ENCODE data around the gene NIM1K.
"Not testable (repeated sequence)": the region's sequence is repeated elsewhere in the genome, so short reads cannot be mapped to it uniquely, and the experiment has no call there.

NIM1K gene

DNA sequence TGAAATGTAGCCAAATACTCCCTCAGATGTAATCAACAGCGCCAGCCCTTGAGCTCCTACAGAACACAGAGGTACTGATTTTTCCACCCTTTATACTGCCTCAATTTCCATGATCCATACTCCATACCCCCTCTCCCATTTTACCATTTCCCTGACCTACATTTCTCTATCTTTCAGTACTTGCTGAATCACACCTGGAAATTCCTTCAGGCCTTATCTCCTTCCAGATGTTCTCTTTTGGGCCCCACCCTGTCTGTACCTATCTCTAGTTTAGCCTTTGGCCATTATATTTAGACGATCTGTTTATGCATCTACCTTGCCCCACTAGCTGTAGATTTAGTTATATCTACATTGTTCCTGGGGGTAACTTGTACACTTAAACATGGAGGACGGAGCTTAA is 5.5 kb downstream of the NIM1K start:
- Histone ChIP-seq H3K27ac (ENCODE audit: low read depth, low read length) (no peak overlapping the region), H3K79me1 (ENCODE audit: low read length) (no peaks in the 10 kb centered on the region), H2AK5ac (ENCODE audit: low read length) (no peak overlapping the region), H3K4ac (ENCODE audit: low read depth, low read length) (no peak overlapping the region), H3K4me2 (ENCODE audit: low read length) (no peak overlapping the region), H3K27me3 (ENCODE audit: insufficient read depth, low read length, poor library complexity) (no peaks in the 10 kb centered on the region), H3K79me2 (ENCODE audit: control insufficient read depth, insufficient read depth, low read length) (no peaks in the 10 kb centered on the region), H4K5ac (ENCODE audit: low read length) (no peak overlapping the region), H3K4me3 (ENCODE audit: low read length) (no peak overlapping the region), H2BK5ac (ENCODE audit: low read length) (no peak overlapping the region), H2BK15ac (replicated peaks; ENCODE audit: low read depth) (no peak overlapping the region), H3K9ac (ENCODE audit: low read length) (no peak overlapping the region), H2BK120ac (ENCODE audit: low read depth, low read length) (no peak overlapping the region), H3K36me3 (ENCODE audit: control insufficient read depth, insufficient read depth, low read length) (no peaks in the 10 kb centered on the region), H3K4me1 (ENCODE audit: control insufficient read depth, low read depth, low read length) (peaks cover under 1% of the 10 kb centered on the region), H3K23ac (ENCODE audit: low read length) (no peak overlapping the region), H3K18ac (ENCODE audit: low read length) (no peak overlapping the region), H3K56ac (ENCODE audit: low read length) (no peak overlapping the region), H4K8ac (ENCODE audit: low read depth, low read length) (no peak overlapping the region)
- no peak for DNase-seq
- WGBS (ENCODE audit: extremely low coverage, insufficient coverage, low lambda C conversion rate) = no CpG with 5 or more reads among the region's 3 CpGs

DNA sequence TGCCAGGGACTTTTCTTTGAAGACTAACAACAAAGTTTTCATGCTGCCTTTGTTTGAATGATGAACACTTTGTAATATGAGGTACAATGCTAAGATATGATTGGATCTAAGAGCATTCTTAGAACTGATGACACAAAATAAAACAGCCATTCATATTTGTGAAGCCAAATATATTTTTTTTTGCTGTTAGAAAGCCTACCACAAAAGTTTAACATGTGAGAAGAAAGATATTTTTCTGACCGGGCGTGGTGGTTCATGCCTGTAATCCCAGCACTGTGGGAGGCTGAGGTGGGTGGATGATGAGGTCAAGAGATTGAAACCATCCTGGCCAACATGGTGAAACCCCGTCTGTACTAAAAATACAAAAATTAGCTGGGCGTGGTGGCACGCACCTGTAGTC is 9.4 kb downstream of the NIM1K start:
- DNase-seq; H2BK120ac ChIP-seq (ENCODE audit: low read depth, low read length); H4K5ac ChIP-seq (ENCODE audit: low read length); H3K18ac ChIP-seq (ENCODE audit: low read length); H3K79me1 ChIP-seq (ENCODE audit: low read length); H3K4me3 ChIP-seq (ENCODE audit: low read length); H2BK15ac ChIP-seq (replicated peaks; ENCODE audit: low read depth); H3K36me3 ChIP-seq (ENCODE audit: control insufficient read depth, insufficient read depth, low read length); H3K79me2 ChIP-seq (ENCODE audit: control insufficient read depth, insufficient read depth, low read length); H3K4ac ChIP-seq (ENCODE audit: low read depth, low read length); H3K27ac ChIP-seq (ENCODE audit: low read depth, low read length); H3K27me3 ChIP-seq (ENCODE audit: insufficient read depth, low read length, poor library complexity); H3K4me2 ChIP-seq (ENCODE audit: low read length); H3K56ac ChIP-seq (ENCODE audit: low read length); H2AK5ac ChIP-seq (ENCODE audit: low read length); H3K4me1 ChIP-seq (ENCODE audit: control insufficient read depth, low read depth, low read length); H4K8ac ChIP-seq (ENCODE audit: low read depth, low read length); H3K9ac ChIP-seq (ENCODE audit: low read length); H3K23ac ChIP-seq (ENCODE audit: low read length); H2BK5ac ChIP-seq (ENCODE audit: low read length): not testable (repeated sequence)
- WGBS (ENCODE audit: extremely low coverage, insufficient coverage, low lambda C conversion rate) = no CpG with 5 or more reads among the region's 5 CpGs

DNA sequence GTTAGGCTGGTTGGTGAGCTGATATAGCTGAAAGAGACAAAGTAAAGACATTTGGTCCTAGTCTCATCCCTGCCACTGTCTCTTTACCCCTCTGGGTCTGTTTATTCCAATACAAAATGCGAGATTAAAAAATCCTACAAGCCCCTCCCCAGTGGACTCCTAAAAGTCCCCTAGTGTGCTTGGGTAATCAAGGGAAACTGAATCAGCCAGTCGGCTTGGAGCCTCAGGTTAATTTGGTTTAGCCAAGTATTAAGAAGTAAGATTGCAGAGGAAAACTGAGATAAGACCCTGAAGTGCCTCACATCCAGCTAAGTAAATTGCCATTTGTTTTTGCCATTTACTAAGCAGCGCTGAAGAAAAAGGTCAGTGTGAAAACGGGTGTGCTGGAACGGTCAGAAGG is 10.4 kb downstream of the NIM1K start:
- no peaks in the 10 kb centered on the region for H3K79me2 ChIP-seq (ENCODE audit: control insufficient read depth, insufficient read depth, low read length)
- H2BK15ac ChIP-seq (replicated peaks; ENCODE audit: low read depth) = no peak overlapping the region
- no peaks in the 10 kb centered on the region for H3K79me1 ChIP-seq (ENCODE audit: low read length)
- no peak overlapping the region for H4K5ac ChIP-seq (ENCODE audit: low read length)
- no peak overlapping the region for H2BK5ac ChIP-seq (ENCODE audit: low read length)
- no peaks in the 10 kb centered on the region for H3K27me3 ChIP-seq (ENCODE audit: insufficient read depth, low read length, poor library complexity)
- H3K36me3 ChIP-seq (ENCODE audit: control insufficient read depth, insufficient read depth, low read length) = no peaks in the 10 kb centered on the region
- WGBS (ENCODE audit: extremely low coverage, insufficient coverage, low lambda C conversion rate) = no CpG with 5 or more reads among the region's 5 CpGs
- no peak overlapping the region for H3K4ac ChIP-seq (ENCODE audit: low read depth, low read length)
- H3K23ac ChIP-seq (ENCODE audit: low read length) = no peak overlapping the region
- H3K9ac ChIP-seq (ENCODE audit: low read length) = no peak overlapping the region
- H2AK5ac ChIP-seq (ENCODE audit: low read length) = no peak overlapping the region
- H3K18ac ChIP-seq (ENCODE audit: low read length) = no peak overlapping the region
- no peak overlapping the region for H3K4me3 ChIP-seq (ENCODE audit: low read length)
- no peak overlapping the region for H3K56ac ChIP-seq (ENCODE audit: low read length)
- no peak overlapping the region for H2BK120ac ChIP-seq (ENCODE audit: low read depth, low read length)
- peak; percentile 31 for DNase-seq
- no peak overlapping the region for H4K8ac ChIP-seq (ENCODE audit: low read depth, low read length)
- H3K4me1 ChIP-seq (ENCODE audit: control insufficient read depth, low read depth, low read length) = peaks cover 2% of the 10 kb centered on the region
- no peak overlapping the region for H3K4me2 ChIP-seq (ENCODE audit: low read length)
- H3K27ac ChIP-seq (ENCODE audit: low read depth, low read length) = no peak overlapping the region

DNA sequence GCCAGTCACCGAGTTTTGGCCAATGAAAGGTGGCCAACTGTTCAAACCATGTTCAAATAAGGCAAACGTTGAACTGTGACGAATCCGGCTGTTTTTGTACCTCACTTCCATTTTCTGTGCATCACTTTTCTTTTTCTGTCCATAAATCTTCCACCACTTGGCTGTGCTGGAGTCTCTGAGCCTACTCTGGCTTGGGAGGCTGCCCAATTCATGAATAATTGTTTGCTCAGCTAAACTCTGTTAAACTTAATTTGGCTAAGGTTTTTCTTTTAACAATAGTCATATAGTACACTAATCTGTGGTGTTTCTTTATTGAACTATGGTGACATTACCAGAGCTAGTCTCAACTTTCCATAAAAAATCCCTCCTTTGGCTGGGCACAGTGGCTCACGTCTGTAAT is 11.3 kb downstream of the NIM1K start:
- no peak overlapping the region for H2BK5ac ChIP-seq (ENCODE audit: low read length)
- no peak overlapping the region for H2BK120ac ChIP-seq (ENCODE audit: low read depth, low read length)
- H3K27ac ChIP-seq (ENCODE audit: low read depth, low read length) = no peak overlapping the region
- no peak overlapping the region for H4K5ac ChIP-seq (ENCODE audit: low read length)
- no peaks in the 10 kb centered on the region for H3K27me3 ChIP-seq (ENCODE audit: insufficient read depth, low read length, poor library complexity)
- no peaks in the 10 kb centered on the region for H3K79me2 ChIP-seq (ENCODE audit: control insufficient read depth, insufficient read depth, low read length)
- no peak overlapping the region for H3K4me3 ChIP-seq (ENCODE audit: low read length)
- H2AK5ac ChIP-seq (ENCODE audit: low read length) = no peak overlapping the region
- WGBS (ENCODE audit: extremely low coverage, insufficient coverage, low lambda C conversion rate) = no CpG with 5 or more reads among the region's 5 CpGs
- H2BK15ac ChIP-seq (replicated peaks; ENCODE audit: low read depth) = no peak overlapping the region
- H3K4ac ChIP-seq (ENCODE audit: low read depth, low read length) = no peak overlapping the region
- no peak overlapping the region for H3K4me2 ChIP-seq (ENCODE audit: low read length)
- no peak for DNase-seq
- no peak overlapping the region for H4K8ac ChIP-seq (ENCODE audit: low read depth, low read length)
- H3K36me3 ChIP-seq (ENCODE audit: control insufficient read depth, insufficient read depth, low read length) = no peaks in the 10 kb centered on the region
- no peak overlapping the region for H3K56ac ChIP-seq (ENCODE audit: low read length)
- H3K79me1 ChIP-seq (ENCODE audit: low read length) = no peaks in the 10 kb centered on the region
- H3K23ac ChIP-seq (ENCODE audit: low read length) = no peak overlapping the region
- no peak overlapping the region for H3K9ac ChIP-seq (ENCODE audit: low read length)
- peaks cover 2% of the 10 kb centered on the region for H3K4me1 ChIP-seq (ENCODE audit: control insufficient read depth, low read depth, low read length)
- H3K18ac ChIP-seq (ENCODE audit: low read length) = no peak overlapping the region

DNA sequence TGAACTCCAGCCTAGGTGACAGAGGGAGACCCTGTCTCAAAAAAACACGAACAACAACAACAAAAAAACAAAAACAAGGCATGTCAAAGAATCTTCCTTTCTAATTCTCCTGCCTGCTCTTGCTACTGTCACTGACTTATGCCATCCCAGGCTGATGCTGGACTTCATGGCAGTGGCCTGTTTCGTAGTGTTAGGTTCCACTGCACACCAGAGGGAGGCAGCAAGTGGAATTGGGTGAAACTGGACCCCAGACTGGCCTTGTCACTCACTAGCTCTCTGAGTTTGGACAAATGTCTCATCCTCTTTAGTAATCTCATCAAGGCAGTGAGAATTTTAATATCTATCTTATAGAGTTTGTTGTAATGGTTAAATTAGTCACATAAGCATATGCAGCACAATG is 12.9 kb downstream of the NIM1K start:
- no peak for DNase-seq
- no peaks in the 10 kb centered on the region for H3K79me1 ChIP-seq (ENCODE audit: low read length)
- no peak overlapping the region for H3K4ac ChIP-seq (ENCODE audit: low read depth, low read length)
- no peak overlapping the region for H3K18ac ChIP-seq (ENCODE audit: low read length)
- H3K79me2 ChIP-seq (ENCODE audit: control insufficient read depth, insufficient read depth, low read length) = no peaks in the 10 kb centered on the region
- no peaks in the 10 kb centered on the region for H3K27me3 ChIP-seq (ENCODE audit: insufficient read depth, low read length, poor library complexity)
- H3K56ac ChIP-seq (ENCODE audit: low read length) = no peak overlapping the region
- H2BK5ac ChIP-seq (ENCODE audit: low read length) = no peak overlapping the region
- H3K4me2 ChIP-seq (ENCODE audit: low read length) = no peak overlapping the region
- no peak overlapping the region for H2BK15ac ChIP-seq (replicated peaks; ENCODE audit: low read depth)
- H2AK5ac ChIP-seq (ENCODE audit: low read length) = no peak overlapping the region
- H3K4me3 ChIP-seq (ENCODE audit: low read length) = no peak overlapping the region
- no peak overlapping the region for H3K9ac ChIP-seq (ENCODE audit: low read length)
- H4K8ac ChIP-seq (ENCODE audit: low read depth, low read length) = no peak overlapping the region
- WGBS (ENCODE audit: extremely low coverage, insufficient coverage, low lambda C conversion rate) = no CpG with 5 or more reads among the region's 2 CpGs
- H3K23ac ChIP-seq (ENCODE audit: low read length) = no peak overlapping the region
- H4K5ac ChIP-seq (ENCODE audit: low read length) = no peak overlapping the region
- H3K36me3 ChIP-seq (ENCODE audit: control insufficient read depth, insufficient read depth, low read length) = no peaks in the 10 kb centered on the region
- H2BK120ac ChIP-seq (ENCODE audit: low read depth, low read length) = no peak overlapping the region
- H3K4me1 ChIP-seq (ENCODE audit: control insufficient read depth, low read depth, low read length) = peaks cover 4% of the 10 kb centered on the region
- no peak overlapping the region for H3K27ac ChIP-seq (ENCODE audit: low read depth, low read length)

DNA sequence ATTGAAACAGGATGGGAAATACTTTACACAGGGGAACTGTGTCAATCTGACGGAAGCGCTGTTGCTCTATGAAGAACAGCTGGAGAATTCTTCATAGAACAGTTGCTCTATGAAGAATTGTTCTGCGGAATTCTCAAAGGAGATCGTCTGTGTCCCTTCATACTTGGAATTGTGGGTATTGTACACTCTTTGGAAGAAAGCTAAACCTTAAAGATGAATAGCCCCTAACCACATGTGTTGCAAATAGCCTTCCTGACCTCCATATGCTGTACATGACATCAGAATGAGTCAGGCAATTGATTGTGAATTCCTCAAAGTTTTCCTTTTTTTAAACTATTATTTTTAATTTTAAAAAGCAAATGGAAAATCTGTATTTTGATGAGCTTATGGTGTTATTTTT is 15.6 kb downstream of the NIM1K start:
- Histone ChIP-seq H3K27me3 (ENCODE audit: insufficient read depth, low read length, poor library complexity) (no peaks in the 10 kb centered on the region), H3K56ac (ENCODE audit: low read length) (no peak overlapping the region), H2BK5ac (ENCODE audit: low read length) (no peak overlapping the region), H3K27ac (ENCODE audit: low read depth, low read length) (no peak overlapping the region), H3K4me1 (ENCODE audit: control insufficient read depth, low read depth, low read length) (peaks cover 4% of the 10 kb centered on the region), H2BK15ac (replicated peaks; ENCODE audit: low read depth) (no peak overlapping the region), H4K8ac (ENCODE audit: low read depth, low read length) (no peak overlapping the region), H3K18ac (ENCODE audit: low read length) (no peak overlapping the region), H3K79me2 (ENCODE audit: control insufficient read depth, insufficient read depth, low read length) (no peaks in the 10 kb centered on the region), H4K5ac (ENCODE audit: low read length) (no peak overlapping the region), H3K4me3 (ENCODE audit: low read length) (no peak overlapping the region), H2AK5ac (ENCODE audit: low read length) (no peak overlapping the region), H3K4me2 (ENCODE audit: low read length) (no peak overlapping the region), H3K79me1 (ENCODE audit: low read length) (no peaks in the 10 kb centered on the region), H3K4ac (ENCODE audit: low read depth, low read length) (no peak overlapping the region), H3K23ac (ENCODE audit: low read length) (no peak overlapping the region), H3K36me3 (ENCODE audit: control insufficient read depth, insufficient read depth, low read length) (no peaks in the 10 kb centered on the region), H3K9ac (ENCODE audit: low read length) (no peak overlapping the region), H2BK120ac (ENCODE audit: low read depth, low read length) (no peak overlapping the region)
- DNase-seq = no peak
- no CpG with 5 or more reads among the region's 4 CpGs for WGBS (ENCODE audit: extremely low coverage, insufficient coverage, low lambda C conversion rate)

Measured in mesendoderm (in vitro differentiated cells).